AG10803 (cell line): Measurements from ENCODE around the gene TBC1D24.

Experiments
- DNase-seq: peaks from one replicate; pipeline ENCODE4 v3.0.0; 2010; ENCODE audit warnings: low read depth
- H3K4me3 ChIP-seq: 2 replicates; pipeline ENCODE4 v1.5.1; 2011; ENCODE audit warnings: mild to moderate bottlenecking, low read length, control low read depth
- TF ChIP-seq, protein P1 (sequence below): conservative IDR thresholded peaks from 2 replicates; pipeline ENCODE4 v1.5.1; 2011; ENCODE audit warnings: mild to moderate bottlenecking, low read length, control low read depth, inconsistent platforms

Gene TBC1D24

GRCh38 chr16:2508722-2509400 is 33.9 kb downstream of the TBC1D24 start:
- TF ChIP-seq, protein P1, sequence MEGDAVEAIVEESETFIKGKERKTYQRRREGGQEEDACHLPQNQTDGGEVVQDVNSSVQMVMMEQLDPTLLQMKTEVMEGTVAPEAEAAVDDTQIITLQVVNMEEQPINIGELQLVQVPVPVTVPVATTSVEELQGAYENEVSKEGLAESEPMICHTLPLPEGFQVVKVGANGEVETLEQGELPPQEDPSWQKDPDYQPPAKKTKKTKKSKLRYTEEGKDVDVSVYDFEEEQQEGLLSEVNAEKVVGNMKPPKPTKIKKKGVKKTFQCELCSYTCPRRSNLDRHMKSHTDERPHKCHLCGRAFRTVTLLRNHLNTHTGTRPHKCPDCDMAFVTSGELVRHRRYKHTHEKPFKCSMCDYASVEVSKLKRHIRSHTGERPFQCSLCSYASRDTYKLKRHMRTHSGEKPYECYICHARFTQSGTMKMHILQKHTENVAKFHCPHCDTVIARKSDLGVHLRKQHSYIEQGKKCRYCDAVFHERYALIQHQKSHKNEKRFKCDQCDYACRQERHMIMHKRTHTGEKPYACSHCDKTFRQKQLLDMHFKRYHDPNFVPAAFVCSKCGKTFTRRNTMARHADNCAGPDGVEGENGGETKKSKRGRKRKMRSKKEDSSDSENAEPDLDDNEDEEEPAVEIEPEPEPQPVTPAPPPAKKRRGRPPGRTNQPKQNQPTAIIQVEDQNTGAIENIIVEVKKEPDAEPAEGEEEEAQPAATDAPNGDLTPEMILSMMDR, result no peak
- H3K4me3 ChIP-seq, result no peak overlapping the region
- no peak for DNase-seq

- DNase-seq, result peak; percentile 45
- TF ChIP-seq, protein P1, result no peak
- H3K4me3 ChIP-seq, result peak overlapping the region; percentile 17; the same call in 1 of the 2 replicates
Observed at GRCh38 chr16:2511128-2511800, 36.3 kb downstream of the TBC1D24 start.

DNA sequence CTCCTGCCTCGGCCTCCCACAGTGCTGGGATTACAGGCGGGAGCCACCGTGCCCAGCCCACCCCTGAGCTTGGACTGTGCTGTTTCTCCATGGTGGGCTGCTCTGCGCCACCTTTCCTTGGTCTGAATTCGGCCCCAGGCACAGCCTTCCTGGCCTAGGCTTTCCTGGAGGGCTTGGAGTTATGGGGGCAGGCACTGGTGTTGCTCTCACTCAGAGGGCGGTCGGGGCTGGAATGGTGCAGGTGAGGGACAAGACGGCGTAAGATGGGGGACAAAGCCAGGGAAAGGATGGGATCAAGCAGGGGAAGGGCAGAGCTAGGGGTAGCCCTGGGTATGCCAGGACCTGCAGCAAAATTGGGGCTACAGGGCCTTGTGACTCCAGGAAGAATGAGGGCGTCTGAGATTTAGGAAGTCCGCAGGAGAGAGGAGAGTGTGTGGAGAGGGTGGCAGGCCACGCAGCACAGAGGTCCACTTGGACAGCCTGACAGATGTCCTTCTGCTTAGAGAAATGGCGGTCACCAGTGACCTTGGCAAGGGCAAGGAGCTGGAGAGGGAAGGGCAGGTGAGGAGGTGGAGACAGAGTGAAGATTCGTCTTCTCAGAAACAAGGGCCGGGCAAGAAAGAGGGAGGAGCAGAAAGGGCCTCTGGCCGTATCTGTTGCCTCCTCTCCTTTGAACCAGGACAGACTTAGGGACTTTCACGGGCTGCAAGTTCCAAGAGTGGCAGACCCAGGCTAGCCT is 37.2 kb downstream of the TBC1D24 start:
- TF ChIP-seq, protein P1, result no peak
- no peak overlapping the region for H3K4me3 ChIP-seq
- no peak for DNase-seq

DNA sequence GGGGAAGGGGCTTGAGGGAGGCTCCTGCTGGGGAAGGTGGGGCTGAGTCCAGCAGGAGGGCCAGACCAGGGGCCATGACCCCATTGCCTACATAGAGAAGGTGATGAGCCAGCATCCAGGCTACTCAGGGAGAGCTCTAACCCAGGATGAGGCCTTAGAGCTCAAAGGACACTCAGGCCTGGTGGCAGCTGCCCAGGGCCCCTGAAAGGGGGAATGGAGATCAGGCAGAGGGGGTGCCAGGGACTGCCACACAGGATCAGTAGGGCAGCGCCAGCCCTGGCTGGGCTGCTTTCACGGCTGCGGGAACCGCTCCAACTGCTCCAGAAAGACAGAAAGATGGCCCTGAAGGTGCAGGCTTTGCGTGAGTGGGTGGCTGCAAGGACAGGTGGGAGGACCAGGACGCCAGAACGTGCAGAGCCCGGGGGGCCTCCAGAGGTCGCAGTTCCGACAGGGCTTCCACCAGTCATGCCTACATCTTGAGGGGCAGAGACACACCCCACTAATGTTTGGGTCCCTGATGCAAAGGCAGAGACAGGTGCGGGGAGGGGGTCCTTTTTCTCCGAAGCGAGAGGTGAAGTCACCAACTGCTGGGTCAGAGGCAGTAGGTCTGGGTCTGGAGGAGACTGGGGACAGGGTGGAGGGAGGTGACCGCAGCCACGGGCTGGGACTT is 37.9 kb downstream of the TBC1D24 start:
- peak overlapping the region; percentile 88 for H3K4me3 ChIP-seq
- TF ChIP-seq, protein P1, result no peak; the same call in 1 of the 2 replicates
- DNase-seq, result no peak

- peak; percentile 84 for DNase-seq
- H3K4me3 ChIP-seq, result peak within 1 kb of the TSS; percentile 88
- TF ChIP-seq, protein P1, result no peak
Observed at GRCh38 chr16:2513405-2514332, 38.7 kb downstream of the TBC1D24 start, which contains the start of gene ATP6V0C. ATP6V0C (plus strand) TSS chr16:2513952; CDS start chr16:2514104, 152 bp downstream.
